IgD-negative memory B cell (primary cell): ENCODE data around the gene ITGBL1. TPM values are rescaled to one million over a fixed set of nuclear protein-coding genes. Genes with fewer than 3 reads are reported as not detected.

Experiments
- H3K27ac Mint-ChIP-seq, 3 donors: one replicate each; pipeline ENCODE4 v1.8.0; 2020 to 2022; ENCODE audit warnings: mild to moderate bottlenecking in 3 of 3, mixed read lengths in 3 of 3, moderate library complexity in 1 of 3
- H3K27me3 Mint-ChIP-seq: one replicate; pipeline ENCODE4 v1.8.0; 2021; ENCODE audit warnings: mixed read lengths
- H3K36me3 Mint-ChIP-seq: one replicate; pipeline ENCODE4 v1.8.0; 2020; ENCODE audit warnings: mild to moderate bottlenecking, mixed read lengths
- H3K4me1 Mint-ChIP-seq, 3 donors: one replicate each; pipeline ENCODE4 v1.8.0; 2020 to 2022; ENCODE audit warnings: mixed read lengths in 3 of 3, mild to moderate bottlenecking in 1 of 3
- H3K4me3 Mint-ChIP-seq, 4 donors: one replicate each; pipeline ENCODE4 v1.8.0; 2020 to 2022; ENCODE audit warnings: mild to moderate bottlenecking in 4 of 4, mixed read lengths in 4 of 4, moderate library complexity in 3 of 4
- H3K9me3 Mint-ChIP-seq, 3 donors: one replicate each; pipeline ENCODE4 v1.8.0; 2020 to 2021; ENCODE audit warnings: mixed read lengths in 3 of 3, mild to moderate bottlenecking in 1 of 3
- polyA plus RNA-seq: library from polyadenylated mRNA; unstranded; fragments of 300-500 nt; fragmentation: Illumina TruSeq; gene quantifications from one replicate; pipeline ENCODE4 v1.2.3, GENCODE V29; 2021

ITGBL1 gene
- polyA plus RNA-seq, 1 donor from 2014 or later: not detected

DNA sequence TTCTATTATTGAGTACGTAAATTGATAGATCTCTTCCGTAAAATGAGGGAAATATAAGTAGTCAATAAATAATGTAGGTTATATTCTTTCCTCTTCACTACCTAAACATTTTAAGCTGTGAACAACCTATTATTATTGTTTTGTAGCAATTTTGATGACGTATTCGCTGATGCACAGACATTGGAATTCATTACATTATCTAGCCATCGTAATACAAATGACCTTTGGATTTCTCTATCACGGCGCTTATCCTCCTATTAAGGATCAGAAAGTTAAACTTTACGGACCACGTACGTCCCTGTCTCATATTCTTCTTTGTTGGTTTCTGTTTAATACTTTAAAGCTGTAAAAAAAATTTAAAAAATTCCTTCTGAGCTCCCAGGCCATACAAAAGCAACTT lies 264.9 kb downstream of the ITGBL1 start:
- H3K27me3 Mint-ChIP-seq: peaks cover 3% of the 10 kb centered on the region
- no peak overlapping the region for H3K27ac Mint-ChIP-seq
- H3K4me3 Mint-ChIP-seq: no peak overlapping the region
- peaks cover 0 to 2% (median 2%) of the 10 kb centered on the region in 3 donors for H3K9me3 Mint-ChIP-seq
- no peaks in the 10 kb centered on the region for H3K4me1 Mint-ChIP-seq
- H3K36me3 Mint-ChIP-seq: no peaks in the 10 kb centered on the region

DNA sequence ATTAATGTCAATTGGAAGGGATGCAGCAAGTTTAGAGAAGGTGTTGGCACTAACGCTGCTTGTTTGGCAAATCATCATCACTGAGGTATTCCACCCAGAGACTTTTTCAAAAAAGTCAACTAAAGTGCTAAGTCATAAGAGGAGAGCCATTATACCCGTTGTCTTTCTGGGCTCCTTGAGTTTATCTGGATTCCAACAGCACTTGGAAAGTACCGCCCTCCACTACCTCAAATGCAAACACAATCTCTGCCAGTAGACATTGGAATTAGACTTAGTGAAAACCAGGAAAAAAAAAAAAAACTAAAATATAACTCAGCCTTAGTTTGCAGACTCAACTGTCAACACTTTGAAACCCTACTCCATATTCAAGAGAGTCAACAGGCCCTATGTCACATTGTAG lies 266.0 kb downstream of the ITGBL1 start:
- no peak overlapping the region for H3K4me3 Mint-ChIP-seq
- no peaks in the 10 kb centered on the region for H3K36me3 Mint-ChIP-seq
- no peaks in the 10 kb centered on the region for H3K4me1 Mint-ChIP-seq
- peaks cover 0 to 5% (median 2%) of the 10 kb centered on the region in 3 donors for H3K9me3 Mint-ChIP-seq
- H3K27me3 Mint-ChIP-seq: peaks cover 3% of the 10 kb centered on the region
- no peak overlapping the region for H3K27ac Mint-ChIP-seq

DNA sequence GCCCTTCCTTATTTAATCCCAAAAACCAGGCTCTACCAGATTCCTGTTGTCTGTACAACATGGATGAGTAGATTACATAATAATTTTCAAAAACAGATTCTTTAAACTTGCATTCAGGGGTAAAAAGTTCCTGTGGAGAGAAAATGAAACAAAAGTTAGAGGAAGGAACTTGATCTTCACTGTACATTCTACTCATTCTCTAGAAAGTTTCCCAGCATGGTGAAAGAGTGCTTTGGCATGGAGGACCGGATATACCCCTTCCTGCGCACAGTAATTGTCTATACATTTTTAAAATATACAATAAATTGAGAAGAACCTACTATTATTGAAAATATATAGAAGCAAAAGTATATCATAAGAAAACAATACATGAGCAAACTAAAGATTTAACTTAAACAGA lies 274.2 kb downstream of the ITGBL1 start:
- H3K27me3 Mint-ChIP-seq: no peaks in the 10 kb centered on the region
- H3K27ac Mint-ChIP-seq: no peak overlapping the region
- H3K4me3 Mint-ChIP-seq: no peak overlapping the region
- peaks cover 0 to 5% (median 0%) of the 10 kb centered on the region in 3 donors for H3K9me3 Mint-ChIP-seq
- H3K4me1 Mint-ChIP-seq: peaks cover 0 to 2% (median 2%) of the 10 kb centered on the region in 3 donors
- no peaks in the 10 kb centered on the region for H3K36me3 Mint-ChIP-seq

DNA sequence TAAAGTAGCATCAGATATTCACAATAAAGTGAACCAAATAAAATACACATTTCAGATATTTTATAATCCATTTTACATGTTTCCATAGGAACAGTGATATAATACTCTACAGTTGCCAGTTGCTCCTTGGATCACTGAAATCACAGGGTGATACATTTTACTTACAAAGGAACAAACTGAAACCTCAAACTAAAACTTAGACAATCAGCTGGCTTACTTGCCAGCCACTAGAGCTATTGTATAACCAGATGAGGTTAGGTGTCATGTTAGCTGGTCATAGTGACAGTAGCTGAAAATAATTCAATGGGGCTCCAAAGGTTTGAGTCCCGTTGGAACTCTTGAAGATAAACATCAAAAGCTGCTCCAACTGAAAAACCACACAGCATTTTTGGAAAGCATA lies 274.6 kb downstream of the ITGBL1 start:
- H3K9me3 Mint-ChIP-seq: peaks cover 0 to 5% (median 0%) of the 10 kb centered on the region in 3 donors

DNA sequence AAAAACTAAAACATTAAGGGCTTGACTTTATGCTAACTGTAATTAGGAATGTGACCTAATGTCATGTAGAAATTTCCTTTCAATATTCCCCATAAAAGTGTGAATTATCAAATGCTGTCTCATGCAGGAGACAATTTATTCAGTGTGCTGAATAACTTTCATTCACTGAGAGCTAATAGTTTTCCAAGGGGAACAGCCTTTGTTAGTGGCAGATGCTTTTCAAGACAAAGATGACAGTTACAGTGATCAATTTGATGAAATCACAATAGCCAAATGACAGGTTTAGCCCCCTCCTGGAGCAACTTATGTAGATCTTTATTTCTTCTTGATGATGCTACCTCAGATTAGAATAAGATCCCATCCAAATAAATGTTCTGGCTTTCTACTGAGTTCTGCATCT lies 275.5 kb downstream of the ITGBL1 start:
- H3K27ac Mint-ChIP-seq: no peak overlapping the region
- no peak overlapping the region for H3K4me3 Mint-ChIP-seq
- H3K4me1 Mint-ChIP-seq: peaks cover 0 to 2% (median 2%) of the 10 kb centered on the region in 3 donors
- no peaks in the 10 kb centered on the region for H3K36me3 Mint-ChIP-seq
- H3K27me3 Mint-ChIP-seq: peaks cover 1% of the 10 kb centered on the region
- no peaks in the 10 kb centered on the region for H3K9me3 Mint-ChIP-seq

More for the DNA sequence above, 274.6 kb downstream of the ITGBL1 start:
- Mint-ChIP-seq H3K4me3 (no peak overlapping the region), H3K27me3 (no peaks in the 10 kb centered on the region), H3K4me1 (peaks cover 0 to 2% (median 2%) of the 10 kb centered on the region in 3 donors), H3K36me3 (no peaks in the 10 kb centered on the region), H3K27ac (no peak overlapping the region)

DNA sequence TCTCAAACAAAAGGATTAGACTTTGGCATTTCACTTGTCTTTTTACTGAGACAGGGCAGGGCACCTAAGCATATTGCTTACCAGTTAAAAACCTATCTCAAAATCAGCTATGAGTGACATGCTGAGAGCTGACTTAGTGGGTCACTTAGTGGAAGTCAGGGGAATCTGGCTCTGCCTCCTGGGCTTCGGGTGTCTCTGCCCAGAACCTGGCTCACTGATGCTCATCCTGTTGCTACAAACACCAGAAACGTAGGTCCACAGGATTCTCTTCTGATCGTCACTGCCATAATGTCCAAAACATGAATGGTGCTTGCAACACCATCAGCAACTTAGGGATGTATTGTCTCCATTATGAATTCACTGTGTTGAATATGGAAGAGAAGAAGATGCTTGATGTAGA lies 276.1 kb downstream of the ITGBL1 start:
- no peak overlapping the region for H3K27ac Mint-ChIP-seq
- H3K4me3 Mint-ChIP-seq: no peak overlapping the region
- H3K27me3 Mint-ChIP-seq: peaks cover 1% of the 10 kb centered on the region
- no peaks in the 10 kb centered on the region for H3K36me3 Mint-ChIP-seq
- no peaks in the 10 kb centered on the region for H3K9me3 Mint-ChIP-seq
- peaks cover 0 to 2% (median 2%) of the 10 kb centered on the region in 3 donors for H3K4me1 Mint-ChIP-seq

DNA sequence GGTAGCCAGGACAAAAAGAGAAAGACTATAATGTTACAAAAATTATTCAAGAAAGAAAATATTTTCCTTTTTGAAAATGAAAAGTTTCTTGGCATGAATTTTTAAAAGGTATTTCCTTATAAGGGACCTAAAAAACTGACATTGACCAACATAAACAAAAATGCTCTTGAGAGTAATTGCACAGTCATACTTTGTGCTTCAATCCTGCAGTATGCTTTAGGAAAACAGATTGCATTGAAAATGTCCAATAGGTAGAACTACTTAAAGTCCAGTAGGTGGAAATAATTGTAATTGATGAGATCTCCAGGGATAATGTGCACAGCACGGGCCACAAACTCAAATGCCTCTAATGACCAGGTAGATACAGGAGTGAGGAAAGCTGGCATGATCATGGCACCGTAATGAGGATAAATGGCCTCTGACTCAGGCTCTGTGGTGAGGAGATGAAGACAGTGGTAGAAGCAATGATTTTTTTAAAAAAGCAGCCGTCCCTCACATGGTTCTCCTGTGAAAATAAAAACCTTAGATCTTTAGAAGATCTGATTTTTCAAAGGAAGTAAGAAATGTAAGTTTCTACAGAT lies 278.0 kb downstream of the ITGBL1 start:
- no peaks in the 10 kb centered on the region for H3K36me3 Mint-ChIP-seq
- H3K4me3 Mint-ChIP-seq: no peak overlapping the region
- H3K27ac Mint-ChIP-seq: no peak overlapping the region
- no peaks in the 10 kb centered on the region for H3K9me3 Mint-ChIP-seq
- peaks cover 0 to 2% (median 2%) of the 10 kb centered on the region in 3 donors for H3K4me1 Mint-ChIP-seq
- H3K27me3 Mint-ChIP-seq: peaks cover 1% of the 10 kb centered on the region

DNA sequence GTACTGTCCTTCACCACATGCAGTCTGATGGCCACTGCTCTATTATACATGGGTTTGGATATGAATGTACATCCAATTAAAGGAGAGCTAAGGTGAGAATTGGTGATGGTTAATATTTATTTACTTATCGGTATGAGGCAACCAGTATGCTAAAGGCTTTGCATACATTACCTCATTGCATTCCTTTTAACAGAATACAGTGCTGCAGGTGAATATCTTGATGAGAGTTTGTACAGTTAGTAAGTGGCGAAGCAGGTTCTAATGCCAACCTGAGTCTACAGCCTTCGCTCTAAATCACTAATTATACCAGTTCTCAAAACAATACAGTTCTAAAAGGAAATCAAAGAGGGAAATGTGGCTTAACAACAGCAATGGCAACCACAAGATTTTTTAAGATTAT lies 284.1 kb downstream of the ITGBL1 start:
- H3K9me3 Mint-ChIP-seq: no peaks in the 10 kb centered on the region
- H3K4me1 Mint-ChIP-seq: peaks cover 0 to 4% (median 3%) of the 10 kb centered on the region in 3 donors
- no peak overlapping the region for H3K27ac Mint-ChIP-seq
- no peak overlapping the region for H3K4me3 Mint-ChIP-seq
- H3K27me3 Mint-ChIP-seq: peaks cover 1% of the 10 kb centered on the region
- H3K36me3 Mint-ChIP-seq: peaks cover 2% of the 10 kb centered on the region

DNA sequence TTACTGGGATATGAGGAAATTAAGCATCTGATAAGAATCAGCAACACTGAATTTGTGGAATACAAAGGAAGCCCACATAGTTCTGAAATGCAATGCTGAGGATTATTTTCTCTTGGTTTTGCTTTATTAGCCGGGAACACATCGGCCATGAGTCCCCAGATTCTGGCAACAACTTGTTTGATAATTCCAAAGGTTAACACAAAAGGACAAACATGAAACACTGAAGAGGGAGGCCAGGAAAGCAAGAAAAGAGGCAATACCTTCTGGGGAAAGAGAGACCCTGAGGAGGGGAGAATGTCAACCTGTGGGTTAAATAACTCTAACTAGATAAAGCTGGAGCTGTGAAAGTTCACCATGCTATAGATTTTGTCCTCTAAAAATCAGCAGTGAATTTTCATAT lies 285.9 kb downstream of the ITGBL1 start:
- H3K27me3 Mint-ChIP-seq: no peaks in the 10 kb centered on the region
- H3K27ac Mint-ChIP-seq: no peak overlapping the region
- peaks cover 2% of the 10 kb centered on the region for H3K36me3 Mint-ChIP-seq
- no peak overlapping the region for H3K4me3 Mint-ChIP-seq
- peaks cover 0 to 4% (median 3%) of the 10 kb centered on the region in 3 donors for H3K4me1 Mint-ChIP-seq
- H3K9me3 Mint-ChIP-seq: no peaks in the 10 kb centered on the region

DNA sequence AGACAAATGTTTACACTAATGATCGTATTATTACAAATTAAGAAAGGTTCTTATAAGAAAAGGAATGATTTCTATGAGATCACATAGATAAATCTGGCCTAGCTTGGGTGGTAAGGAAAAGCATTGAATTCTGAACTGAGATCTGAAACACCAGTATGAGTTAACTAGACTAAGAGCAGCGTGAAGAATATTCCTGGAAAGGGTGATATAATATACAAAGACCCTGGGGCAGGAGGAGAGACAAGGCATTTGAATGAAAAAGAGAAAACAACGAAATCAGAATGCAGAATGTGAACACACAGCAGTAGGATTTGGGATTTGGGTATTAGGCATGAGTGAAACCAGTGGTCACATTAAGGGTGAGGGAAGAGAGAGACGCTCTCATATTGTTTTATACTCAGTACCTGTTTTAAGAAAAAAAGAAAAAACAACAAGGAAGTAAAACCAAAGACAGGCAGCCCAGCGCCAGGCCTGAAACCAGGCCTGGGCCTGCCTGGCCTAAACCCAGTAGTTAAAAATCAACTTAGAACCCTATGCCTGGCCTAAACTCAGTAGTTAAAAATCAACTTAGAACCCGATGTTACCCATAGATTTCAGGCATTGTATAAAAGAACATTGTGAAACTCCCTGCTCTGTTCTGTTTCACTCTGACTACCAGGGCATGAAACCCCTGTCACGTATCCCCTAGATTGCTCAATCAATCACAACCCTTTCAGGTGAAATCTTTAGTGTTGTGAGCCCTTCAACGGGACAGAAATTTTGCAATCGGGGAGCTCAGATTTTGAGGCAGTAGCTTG lies 287.1 kb downstream of the ITGBL1 start:
- H3K4me1 Mint-ChIP-seq: peaks cover 0 to 4% (median 3%) of the 10 kb centered on the region in 3 donors
- H3K36me3 Mint-ChIP-seq: peaks cover 2% of the 10 kb centered on the region
- no peak overlapping the region for H3K4me3 Mint-ChIP-seq
- no peak overlapping the region for H3K27ac Mint-ChIP-seq
- H3K9me3 Mint-ChIP-seq: no peaks in the 10 kb centered on the region
- H3K27me3 Mint-ChIP-seq: no peaks in the 10 kb centered on the region

DNA sequence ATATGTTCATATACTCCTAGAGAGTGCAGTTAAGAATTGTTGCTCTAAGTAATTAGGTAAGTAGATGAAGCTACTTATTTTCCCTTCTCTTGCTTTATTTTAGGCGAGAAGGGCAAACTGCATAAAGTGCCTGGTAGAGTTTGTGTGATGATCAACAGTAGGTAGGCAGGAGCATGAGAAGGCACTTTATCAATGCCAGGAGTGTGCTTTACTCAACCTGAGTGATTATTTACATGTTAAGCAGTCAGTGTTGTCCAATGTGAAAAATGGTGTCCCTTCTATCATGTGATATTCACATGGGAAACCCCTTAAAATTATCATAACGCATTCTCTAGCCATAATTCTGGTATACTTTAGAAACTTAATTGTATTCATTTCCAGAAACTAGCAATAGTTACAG lies 294.0 kb downstream of the ITGBL1 start:
- Mint-ChIP-seq H3K9me3 (no peaks in the 10 kb centered on the region), H3K27me3 (no peaks in the 10 kb centered on the region), H3K4me1 (no peaks in the 10 kb centered on the region), H3K27ac (no peak overlapping the region), H3K36me3 (no peaks in the 10 kb centered on the region), H3K4me3 (no peak overlapping the region)

DNA sequence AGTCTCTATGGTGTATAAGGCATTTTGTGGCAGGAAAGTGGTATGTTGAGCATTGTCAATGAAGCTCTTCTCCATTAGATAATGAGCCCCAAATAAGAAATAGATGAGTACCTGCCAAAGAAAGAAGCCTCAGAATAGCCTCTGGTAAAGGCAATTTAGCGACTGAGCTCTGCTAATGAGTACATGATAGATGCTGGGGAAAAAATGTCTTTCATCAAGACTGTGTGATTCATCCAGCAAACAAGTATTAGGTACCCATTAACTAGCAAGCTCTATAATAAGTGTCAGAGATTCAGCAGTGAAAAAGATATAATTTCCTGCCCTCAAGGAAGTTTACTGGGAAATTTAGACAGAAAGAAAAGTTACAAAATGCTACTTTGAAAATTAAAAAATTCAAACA lies 294.6 kb downstream of the ITGBL1 start:
- H3K4me3 Mint-ChIP-seq: no peak overlapping the region
- no peaks in the 10 kb centered on the region for H3K4me1 Mint-ChIP-seq
- H3K27me3 Mint-ChIP-seq: no peaks in the 10 kb centered on the region
- H3K36me3 Mint-ChIP-seq: no peaks in the 10 kb centered on the region
- H3K9me3 Mint-ChIP-seq: no peaks in the 10 kb centered on the region
- no peak overlapping the region for H3K27ac Mint-ChIP-seq

DNA sequence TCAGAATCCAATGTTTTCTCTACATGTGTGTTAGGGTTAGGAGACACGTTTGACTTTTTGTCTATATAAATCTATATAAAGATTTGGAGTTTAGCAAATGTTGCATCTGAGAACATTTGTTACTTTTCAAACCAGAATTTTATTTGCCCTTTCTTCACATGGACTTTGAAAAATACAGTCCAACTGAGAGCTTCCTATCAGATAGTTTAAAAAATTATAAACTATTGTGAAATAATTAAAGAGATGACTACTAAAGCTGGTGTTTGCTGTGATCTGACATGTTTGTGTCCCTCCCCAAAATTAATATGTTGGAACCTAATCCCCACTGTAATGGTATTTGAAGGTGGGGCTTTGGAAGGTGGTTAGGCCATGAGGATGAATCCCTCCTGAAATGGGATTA lies 297.1 kb downstream of the ITGBL1 start:
- H3K4me3 Mint-ChIP-seq: no peak overlapping the region
- H3K27ac Mint-ChIP-seq: no peak overlapping the region
- H3K9me3 Mint-ChIP-seq: no peaks in the 10 kb centered on the region
- no peaks in the 10 kb centered on the region for H3K27me3 Mint-ChIP-seq
- H3K36me3 Mint-ChIP-seq: no peaks in the 10 kb centered on the region
- H3K4me1 Mint-ChIP-seq: no peaks in the 10 kb centered on the region

DNA sequence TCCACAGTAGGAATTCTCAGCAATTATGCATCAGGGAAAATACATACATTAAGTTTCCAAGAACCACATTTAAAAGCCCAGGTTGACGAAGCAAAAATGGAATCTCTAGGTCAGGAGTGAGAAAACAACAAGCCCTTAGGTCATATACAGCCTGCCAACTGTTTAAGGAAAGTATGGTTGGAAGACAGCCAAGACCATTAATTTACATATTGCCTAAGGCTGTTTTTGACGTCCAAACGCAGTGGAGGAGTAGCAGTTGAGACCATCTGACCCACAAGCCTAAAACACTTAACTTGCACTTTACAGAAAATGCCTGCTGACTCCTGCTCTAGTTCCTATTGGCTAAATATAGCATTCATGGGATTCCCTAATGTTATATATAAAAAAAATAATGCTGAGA lies 299.0 kb downstream of the ITGBL1 start:
- Mint-ChIP-seq H3K27me3 (no peaks in the 10 kb centered on the region), H3K9me3 (no peaks in the 10 kb centered on the region), H3K4me1 (no peaks in the 10 kb centered on the region), H3K27ac (no peak overlapping the region), H3K4me3 (no peak overlapping the region), H3K36me3 (no peaks in the 10 kb centered on the region)

DNA sequence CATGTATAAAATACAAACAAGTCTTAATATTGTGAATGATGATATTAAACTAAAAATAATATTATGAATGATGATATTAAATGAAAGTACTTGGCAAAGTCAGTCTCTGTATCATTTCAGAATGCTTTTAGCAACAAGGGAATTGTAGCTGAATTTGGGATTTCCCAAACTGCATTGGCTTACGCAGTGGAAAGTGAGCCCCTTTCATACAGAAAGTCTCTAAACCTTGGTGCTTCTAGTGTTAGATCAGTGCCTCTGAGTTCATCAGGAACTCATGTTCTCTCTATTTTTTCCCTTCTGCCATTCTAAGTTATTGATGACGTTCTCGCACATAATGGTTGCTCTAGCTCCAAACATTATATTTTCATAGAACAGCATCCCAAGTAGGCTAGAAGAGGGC lies 300.0 kb downstream of the ITGBL1 start:
- Mint-ChIP-seq H3K27me3 (no peaks in the 10 kb centered on the region), H3K9me3 (no peaks in the 10 kb centered on the region), H3K27ac (no peak overlapping the region), H3K4me3 (no peak overlapping the region), H3K4me1 (no peaks in the 10 kb centered on the region), H3K36me3 (no peaks in the 10 kb centered on the region)
